GM12872 (cell line): ENCODE data around the gene CRTAC1.

Source experiments
- TF ChIP-seq, protein P1 (sequence below): IDR thresholded peaks from 3 replicates; pipeline ENCODE4 v1.5.1; 2011; ENCODE audit warnings: low read depth, mild to moderate bottlenecking, low read length, moderate library complexity; ENCODE audit not compliant: insufficient read depth

Gene CRTAC1, protein sequence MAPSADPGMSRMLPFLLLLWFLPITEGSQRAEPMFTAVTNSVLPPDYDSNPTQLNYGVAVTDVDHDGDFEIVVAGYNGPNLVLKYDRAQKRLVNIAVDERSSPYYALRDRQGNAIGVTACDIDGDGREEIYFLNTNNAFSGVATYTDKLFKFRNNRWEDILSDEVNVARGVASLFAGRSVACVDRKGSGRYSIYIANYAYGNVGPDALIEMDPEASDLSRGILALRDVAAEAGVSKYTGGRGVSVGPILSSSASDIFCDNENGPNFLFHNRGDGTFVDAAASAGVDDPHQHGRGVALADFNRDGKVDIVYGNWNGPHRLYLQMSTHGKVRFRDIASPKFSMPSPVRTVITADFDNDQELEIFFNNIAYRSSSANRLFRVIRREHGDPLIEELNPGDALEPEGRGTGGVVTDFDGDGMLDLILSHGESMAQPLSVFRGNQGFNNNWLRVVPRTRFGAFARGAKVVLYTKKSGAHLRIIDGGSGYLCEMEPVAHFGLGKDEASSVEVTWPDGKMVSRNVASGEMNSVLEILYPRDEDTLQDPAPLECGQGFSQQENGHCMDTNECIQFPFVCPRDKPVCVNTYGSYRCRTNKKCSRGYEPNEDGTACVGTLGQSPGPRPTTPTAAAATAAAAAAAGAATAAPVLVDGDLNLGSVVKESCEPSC

DNA sequence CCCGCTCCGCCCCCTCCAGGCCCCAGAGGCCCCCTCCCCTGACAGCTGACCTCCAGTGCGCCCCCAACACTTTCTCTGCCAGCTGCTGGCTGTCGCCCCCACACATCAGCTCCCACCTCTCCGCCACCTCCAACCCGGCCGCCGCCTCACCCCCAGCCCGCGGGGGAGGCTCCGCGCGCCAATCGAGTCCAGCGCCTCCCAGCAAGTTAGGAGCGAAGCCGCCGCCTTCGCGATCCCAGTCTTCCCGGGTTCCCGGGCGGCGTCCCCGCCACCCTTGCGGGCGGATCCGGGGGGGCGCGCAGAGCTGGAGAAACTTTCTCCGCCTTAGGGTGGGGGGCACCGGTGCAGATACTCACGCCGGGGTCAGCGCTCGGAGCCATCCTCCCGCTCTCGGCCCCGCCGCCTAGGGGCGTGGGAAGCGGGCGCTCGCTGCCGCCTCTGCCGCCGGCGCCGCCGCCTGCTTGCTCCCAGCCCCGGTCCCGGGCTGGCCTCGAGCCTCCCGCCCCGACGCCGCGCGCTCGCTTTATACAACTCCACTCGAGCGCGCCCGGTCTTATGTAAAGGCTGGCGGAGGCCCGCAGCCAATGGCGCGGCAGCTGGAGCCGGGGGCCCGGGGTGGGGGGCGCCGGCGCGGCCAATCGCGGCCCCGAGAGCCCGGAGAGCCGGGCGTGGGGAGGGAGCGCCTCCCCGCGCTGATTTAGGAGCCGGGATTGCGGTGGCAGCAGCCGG, at the start of gene CRTAC1:
Gene CRTAC1 (minus strand): TSS at position 529 of the 729 bp plus-strand sequence. CDS start 149 bp downstream, at position 380.
- TF ChIP-seq, protein P1, sequence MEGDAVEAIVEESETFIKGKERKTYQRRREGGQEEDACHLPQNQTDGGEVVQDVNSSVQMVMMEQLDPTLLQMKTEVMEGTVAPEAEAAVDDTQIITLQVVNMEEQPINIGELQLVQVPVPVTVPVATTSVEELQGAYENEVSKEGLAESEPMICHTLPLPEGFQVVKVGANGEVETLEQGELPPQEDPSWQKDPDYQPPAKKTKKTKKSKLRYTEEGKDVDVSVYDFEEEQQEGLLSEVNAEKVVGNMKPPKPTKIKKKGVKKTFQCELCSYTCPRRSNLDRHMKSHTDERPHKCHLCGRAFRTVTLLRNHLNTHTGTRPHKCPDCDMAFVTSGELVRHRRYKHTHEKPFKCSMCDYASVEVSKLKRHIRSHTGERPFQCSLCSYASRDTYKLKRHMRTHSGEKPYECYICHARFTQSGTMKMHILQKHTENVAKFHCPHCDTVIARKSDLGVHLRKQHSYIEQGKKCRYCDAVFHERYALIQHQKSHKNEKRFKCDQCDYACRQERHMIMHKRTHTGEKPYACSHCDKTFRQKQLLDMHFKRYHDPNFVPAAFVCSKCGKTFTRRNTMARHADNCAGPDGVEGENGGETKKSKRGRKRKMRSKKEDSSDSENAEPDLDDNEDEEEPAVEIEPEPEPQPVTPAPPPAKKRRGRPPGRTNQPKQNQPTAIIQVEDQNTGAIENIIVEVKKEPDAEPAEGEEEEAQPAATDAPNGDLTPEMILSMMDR = no peak

GRCh38 chr10:98078774-98079173, 48.4 kb upstream of the CRTAC1 start:
- TF ChIP-seq, protein P1 = no peak

DNA sequence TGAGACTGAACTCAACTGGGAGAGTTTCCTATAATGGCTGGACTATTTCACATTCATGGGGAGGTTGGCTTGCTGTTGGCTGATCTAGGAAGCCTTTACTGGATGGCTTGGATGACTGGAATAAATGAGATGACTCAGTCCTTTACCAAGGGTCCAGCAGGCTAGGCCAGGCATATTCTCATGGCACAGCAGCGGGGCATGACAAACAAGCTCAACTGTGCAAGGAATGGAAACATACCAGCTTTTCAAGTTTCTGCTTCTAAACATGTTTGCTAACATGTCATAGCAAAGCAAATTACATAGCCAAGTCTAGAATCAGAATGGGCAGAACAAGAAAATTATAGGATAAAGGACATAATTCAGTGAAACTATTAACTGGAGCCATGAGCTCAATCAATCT, 46.8 kb upstream of the CRTAC1 start:
- TF ChIP-seq, protein P1 = no peak

- TF ChIP-seq, protein P1 = no peak
Measured at GRCh38 chr10:98076086-98076485, 45.7 kb upstream of the CRTAC1 start.

GRCh38 chr10:98074315-98074911, 44.0 kb upstream of the CRTAC1 start:
- TF ChIP-seq, protein P1 = no peak

- TF ChIP-seq, protein P1 = no peak
Measured at GRCh38 chr10:98067165-98067564, 36.7 kb upstream of the CRTAC1 start.

DNA sequence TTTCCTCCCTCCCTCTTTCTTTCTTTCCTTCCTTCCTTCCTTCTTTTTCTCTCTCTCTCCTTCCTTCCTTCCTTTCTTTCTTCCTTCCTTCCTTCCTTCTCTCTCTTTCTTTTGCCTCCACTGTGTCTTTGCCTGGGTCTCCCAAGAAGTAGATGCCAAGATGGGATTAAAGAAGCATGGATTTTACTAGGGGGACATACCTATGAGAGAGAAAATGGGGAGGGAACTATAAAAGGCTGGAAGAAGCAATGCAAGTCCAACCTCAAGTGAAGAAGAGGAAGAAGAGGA, 33.3 kb upstream of the CRTAC1 start:
- TF ChIP-seq, protein P1 = no peak
